NCI-H524 treated with DMSO at 0.1 percent for 48 hours (cell line): Measurements from ENCODE around the gene CRACDL.
A peak's percentile ranks its signal among the peaks of the same experiment; 100 is the strongest.

ENCODE experiments used
- DNase-seq: peaks from one replicate; lab custom pipeline; 2025; lab: John Stamatoyannopoulos, UW

Gene CRACDL

GRCh38 chr2:98935777-98936352 lies at the start of gene CRACDL:
Gene CRACDL (minus strand): TSS chr2:98936225. CDS start chr2:98846800, 89,425 bp downstream.
- DNase-seq, result no peak

- DNase-seq, result no peak
These were observed 39.6 kb upstream of the CRACDL start for GRCh38 chr2:98975611-98976010.

- DNase-seq, result no peak
These were observed 36.6 kb upstream of the CRACDL start for GRCh38 chr2:98972582-98973167.

GRCh38 chr2:98959810-98960507 lies 23.9 kb upstream of the CRACDL start:
- DNase-seq, result peak; percentile 11

- DNase-seq, result no peak
These were observed 16.9 kb upstream of the CRACDL start for GRCh38 chr2:98952966-98953365.

- DNase-seq, result no peak
These were observed 13.1 kb upstream of the CRACDL start for GRCh38 chr2:98948956-98949739.

- no peak for DNase-seq
These were observed 11.5 kb upstream of the CRACDL start for GRCh38 chr2:98947554-98947953.

GRCh38 chr2:98946855-98947254 lies 10.8 kb upstream of the CRACDL start:
- DNase-seq, result no peak

- no peak for DNase-seq
These were observed 8.8 kb upstream of the CRACDL start for GRCh38 chr2:98944775-98945174.

GRCh38 chr2:98940102-98940501 lies 4.1 kb upstream of the CRACDL start:
- DNase-seq, result no peak

- no peak for DNase-seq
These were observed 1.9 kb upstream of the CRACDL start for GRCh38 chr2:98937906-98938305.

- DNase-seq, result no peak
These were observed 627 bp upstream of the CRACDL start for GRCh38 chr2:98936353-98937351.

- DNase-seq, result no peak
These were observed 784 bp downstream of the CRACDL start for GRCh38 chr2:98935111-98935770.

GRCh38 chr2:98932778-98933343 lies 3.2 kb downstream of the CRACDL start:
- DNase-seq, result no peak

GRCh38 chr2:98932164-98932563 lies 3.9 kb downstream of the CRACDL start:
- DNase-seq, result no peak

GRCh38 chr2:98931596-98931995 lies 4.4 kb downstream of the CRACDL start:
- no peak for DNase-seq

GRCh38 chr2:98929920-98930319 lies 6.1 kb downstream of the CRACDL start:
- no peak for DNase-seq

GRCh38 chr2:98928242-98928641 lies 7.8 kb downstream of the CRACDL start:
- DNase-seq, result no peak

GRCh38 chr2:98927027-98927426 lies 9.0 kb downstream of the CRACDL start:
- no peak for DNase-seq

- DNase-seq, result no peak
These were observed 9.4 kb downstream of the CRACDL start for GRCh38 chr2:98926601-98927000.

GRCh38 chr2:98924910-98925309 lies 11.1 kb downstream of the CRACDL start:
- no peak for DNase-seq
